Adrenal gland (tissue), 12 donors: ENCODE results near the gene ARHGAP26. TPM values are rescaled to one million over a fixed set of nuclear protein-coding genes. Genes with fewer than 3 reads are reported as not detected.

Source experiments
- DNase-seq, 7 donors: peaks; one replicate each; pipeline ENCODE4 v3.0.0-alpha.2; 2019 to 2020
- H3K27ac ChIP-seq, 5 donors: fragments of 200-600 bp; sonication (generic) in 4 of 5; 1 replicate in 3 of 5; 2 replicates in 2 of 5; pipeline versions ENCODE4 v1.5.1 to v1.8.0; 2016 to 2020; ENCODE audit warnings: mild to moderate bottlenecking in 1 of 5
- H3K27me3 ChIP-seq: fragments of 200-600 bp; 2 replicates; pipeline ENCODE4 v1.8.0; 2021
- H3K36me3 ChIP-seq, 2 donors: fragments of 200-600 bp; replicated peaks in 1 of 2; 1 replicate in 1 of 2; 2 replicates in 1 of 2; pipeline versions ENCODE4 v1.5.1 to v1.8.0; 2018 to 2022
- H3K4me1 ChIP-seq, 2 donors: fragments of 200-600 bp; replicated peaks in 1 of 2; 1 replicate in 1 of 2; 2 replicates in 1 of 2; pipeline versions ENCODE4 v1.5.1 to v1.8.0; 2018 to 2021
- H3K4me3 ChIP-seq, 4 donors: fragments of 200-600 bp; sonication (generic) in 3 of 4; one replicate each; pipeline ENCODE4 v1.5.1; 2016 to 2018
- H3K9me3 ChIP-seq, 3 donors: fragments of 200-600 bp; sonication (generic) in 1 of 3; replicated peaks in 1 of 3; 1 replicate in 2 of 3; 2 replicates in 1 of 3; pipeline versions ENCODE4 v1.5.1 to v1.8.0; 2016 to 2021
- POLR2A ChIP-seq, 2 donors: fragments of 450-650 bp; IDR thresholded peaks; one replicate each; pipeline ENCODE4 v1.6.1; 2017; ENCODE audit warnings: antibody characterized with exemption in 2 of 2, mild to moderate bottlenecking in 2 of 2, moderate library complexity in 1 of 2
- WGBS, 4 donors: extraction: QIAGEN DNeasy Blood & Tissue Kit in 2 of 4; methylation state at CpG; one replicate each; pipeline versions ENCODE4 v1.1.5 to v1.1.7; 2013 to 2017; 5-methylcytosine and 5-hydroxymethylcytosine counted together
- intact Hi-C, 2 donors: fragments of 100-400 bp; cut with DNase I; formaldehyde crosslinking; loops; one replicate each; pipeline versions ENCODE4 v1.14.1 to v1.15.0; 2022 to 2023
- polyA plus RNA-seq, 3 donors: library from polyadenylated mRNA; stranded (reverse); fragments of 200-250 nt in 2 of 3; fragments of 350-450 nt in 1 of 3; fragmentation: Illumina TruSeq in 1 of 3; extraction: RNeasy Lipid Tissue Mini Kit (QIAGEN cat#74804) in 1 of 3; gene quantifications; one replicate each; pipeline ENCODE4 v1.2.3, GENCODE V29; 2013 to 2014
- total RNA-seq, 9 donors: library from RNA; depleted of rRNA in 4 of 9; stranded (reverse); fragments of >200 nt in 4 of 9; fragments of 120-200 nt in 1 of 9; fragmentation: NEBNext Ultra II Directional in 1 of 9; extraction: Animal tissue kit (Norgen Biotek cat#: 25700) in 1 of 9; gene quantifications; one replicate each; pipeline versions ENCODE4 v1.1.0 to v1.2.4, GENCODE V29; 2013 to 2023
- TF ChIP-seq, protein P1 (sequence below), 6 experiments: fragments of 450-650 bp in 4 of 6; fragments of 200-600 bp in 2 of 6; sonication (generic) in 1 of 6; IDR thresholded peaks; 1 replicate in 5 of 6; 2 replicates in 1 of 6; pipeline versions ENCODE4 v1.5.1 to v1.8.0; 2016 to 2021; ENCODE audit warnings: antibody characterized with exemption in 6 of 6, mild to moderate bottlenecking in 2 of 6, moderate library complexity in 1 of 6
- donor health status: healthy with polysubstance abuse.
- donor health status: Bipolar disorder and iron deficiency.
- donor health status: DM: yes; HTN: yes; CAD: no.
- donor health status: DM: no; HTN: no; CAD: no.
- donor health status: DM: no; HTN: no; CAD: no.
- donor health status: DM: yes; HTN: yes; CAD: no.

ARHGAP26 gene
- total and polyA plus RNA-seq, 12 donors = 3.0 to 21.7 (median 10.8) TPM

GRCh38 chr5:143159031-143159430, 388.9 kb downstream of the ARHGAP26 start:
- Histone ChIP-seq H3K36me3 (no peaks in the 10 kb centered on the region), H3K27ac (no peak overlapping the region), H3K4me1 (peaks cover 0 to 24% of the 10 kb centered on the region in 2 donors), H3K9me3 (no peaks in the 10 kb centered on the region), H3K27me3 (no peaks in the 10 kb centered on the region), H3K4me3 (no peak overlapping the region)
- intact Hi-C loops = no loop called here
- no peak for DNase-seq
- TF ChIP-seq, protein P1, sequence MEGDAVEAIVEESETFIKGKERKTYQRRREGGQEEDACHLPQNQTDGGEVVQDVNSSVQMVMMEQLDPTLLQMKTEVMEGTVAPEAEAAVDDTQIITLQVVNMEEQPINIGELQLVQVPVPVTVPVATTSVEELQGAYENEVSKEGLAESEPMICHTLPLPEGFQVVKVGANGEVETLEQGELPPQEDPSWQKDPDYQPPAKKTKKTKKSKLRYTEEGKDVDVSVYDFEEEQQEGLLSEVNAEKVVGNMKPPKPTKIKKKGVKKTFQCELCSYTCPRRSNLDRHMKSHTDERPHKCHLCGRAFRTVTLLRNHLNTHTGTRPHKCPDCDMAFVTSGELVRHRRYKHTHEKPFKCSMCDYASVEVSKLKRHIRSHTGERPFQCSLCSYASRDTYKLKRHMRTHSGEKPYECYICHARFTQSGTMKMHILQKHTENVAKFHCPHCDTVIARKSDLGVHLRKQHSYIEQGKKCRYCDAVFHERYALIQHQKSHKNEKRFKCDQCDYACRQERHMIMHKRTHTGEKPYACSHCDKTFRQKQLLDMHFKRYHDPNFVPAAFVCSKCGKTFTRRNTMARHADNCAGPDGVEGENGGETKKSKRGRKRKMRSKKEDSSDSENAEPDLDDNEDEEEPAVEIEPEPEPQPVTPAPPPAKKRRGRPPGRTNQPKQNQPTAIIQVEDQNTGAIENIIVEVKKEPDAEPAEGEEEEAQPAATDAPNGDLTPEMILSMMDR (IDR thresholded peaks at IDR 0.05) = no peak
- TF ChIP-seq POLR2A (IDR thresholded peaks at IDR 0.05) = no peak
- 64 to 87% (median 76%) methylated on average over 3 of the region's 3 CpGs for WGBS, 4 donors

GRCh38 chr5:143161885-143162540, 391.8 kb downstream of the ARHGAP26 start:
- Histone ChIP-seq H3K36me3 (no peaks in the 10 kb centered on the region), H3K4me1 (no peaks in the 10 kb centered on the region), H3K9me3 (no peaks in the 10 kb centered on the region), H3K4me3 (no peak overlapping the region), H3K27me3 (no peaks in the 10 kb centered on the region), H3K27ac (no peak overlapping the region)
- intact Hi-C loops = no loop called here
- 78 to 82% (median 80%) methylated on average over 5 of the region's 5 CpGs for WGBS, 4 donors
- TF ChIP-seq, protein P1 (IDR thresholded peaks at IDR 0.05) = no peak
- no peak for TF ChIP-seq POLR2A (IDR thresholded peaks at IDR 0.05)
- DNase-seq = peak in 4 of 7 donors; percentile 30 to 41 (median 37)

DNA sequence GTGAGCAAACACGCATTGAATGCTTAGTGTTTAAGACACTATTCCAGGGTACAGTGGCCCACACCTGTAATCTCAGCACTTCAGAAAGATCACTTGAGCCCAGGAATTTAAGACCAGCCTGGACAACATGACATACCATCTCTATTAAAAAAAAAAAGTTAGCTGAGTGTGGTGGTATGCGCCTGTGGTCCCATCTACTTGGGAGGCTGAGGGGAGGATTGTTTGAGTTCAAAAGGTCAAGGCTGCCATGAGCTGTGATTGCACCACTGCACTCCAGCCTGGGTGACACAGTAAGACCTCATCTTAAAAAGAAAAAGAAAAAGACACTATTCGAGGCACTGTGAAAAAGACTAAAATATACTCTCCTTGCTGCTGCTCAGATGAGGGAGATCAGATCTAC, 392.6 kb downstream of the ARHGAP26 start:
- TF ChIP-seq, protein P1 (IDR thresholded peaks at IDR 0.05) = no peak
- TF ChIP-seq POLR2A (IDR thresholded peaks at IDR 0.05) = no peak
- 83 to 93% (median 91%) methylated on average over 3 of the region's 3 CpGs for WGBS, 4 donors
- Histone ChIP-seq H3K27ac (no peak overlapping the region), H3K4me1 (no peaks in the 10 kb centered on the region), H3K27me3 (no peaks in the 10 kb centered on the region), H3K4me3 (no peak overlapping the region), H3K9me3 (no peaks in the 10 kb centered on the region), H3K36me3 (no peaks in the 10 kb centered on the region)
- intact Hi-C loops = no loop called here
- no peak for DNase-seq

DNA sequence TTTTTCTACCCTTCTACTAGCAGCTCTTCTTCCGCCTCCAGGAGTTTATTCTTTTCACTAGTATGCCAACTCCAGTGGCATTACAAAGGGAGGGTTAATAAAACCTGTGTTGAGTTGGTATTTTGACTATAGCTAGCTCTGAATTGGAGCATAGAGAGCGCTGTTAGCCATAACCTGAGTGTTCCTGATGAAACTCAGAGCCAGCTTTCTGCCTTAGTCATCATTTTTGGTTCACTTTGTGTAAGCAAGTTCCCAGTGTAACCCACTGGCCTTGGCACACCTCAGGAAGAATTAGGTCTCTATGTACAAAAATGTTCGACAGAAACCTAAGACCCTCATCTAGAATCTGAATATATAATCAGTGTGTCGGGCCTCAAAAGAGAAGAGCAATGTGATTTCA, 394.4 kb downstream of the ARHGAP26 start:
- intact Hi-C loops = no loop called here
- H3K9me3 ChIP-seq = no peaks in the 10 kb centered on the region
- DNase-seq = no peak
- no peaks in the 10 kb centered on the region for H3K4me1 ChIP-seq
- TF ChIP-seq POLR2A (IDR thresholded peaks at IDR 0.05) = no peak
- TF ChIP-seq, protein P1 (IDR thresholded peaks at IDR 0.05) = no peak
- H3K36me3 ChIP-seq = no peaks in the 10 kb centered on the region
- no peak overlapping the region for H3K27ac ChIP-seq
- no peaks in the 10 kb centered on the region for H3K27me3 ChIP-seq
- WGBS, 4 donors = 79 to 92% (median 82%) methylated on average over 4 of the region's 4 CpGs
- no peak overlapping the region for H3K4me3 ChIP-seq
